GM12878 (cell line): ENCODE measurements around the gene PLPPR1. TPM values are rescaled to one million over a fixed set of nuclear protein-coding genes. Genes with fewer than 3 reads are reported as not detected.

ENCODE experiments used
- ATAC-seq: fragments of 200-7000 bp; cut with Tn5 transposase; 3 replicates; pipeline ENCODE4 v1.9.1; 2020; ENCODE audit warnings: mild to moderate bottlenecking, moderate library complexity
- BruUV-seq: library from RNA; stranded (reverse); fragments of 400-500 nt; replicated peaks from 2 replicates; lab custom pipeline; 2021; lab: Mats Ljungman, UMichigan
- CTCF ChIA-PET: fragments of 300-600 bp; sonication (Branson Sonifier 250); formaldehyde crosslinking; extraction: SDS; loops from one replicate; lab custom pipeline; 2021; ENCODE audit warnings: inconsistent platforms; lab: Yijun Ruan, JAX
- POLR2A ChIA-PET: fragments of 350-600 bp; formaldehyde crosslinking; extraction: SDS; loops from one replicate; lab custom pipeline; 2021; ENCODE audit warnings: inconsistent platforms; lab: Charles Lee
- RAD21 ChIA-PET: fragments of 300-600 bp; sonication (Branson Sonifier 250); formaldehyde crosslinking; loops from one replicate; lab custom pipeline; 2023; ENCODE audit warnings: antibody characterized with exemption; ENCODE audit not compliant: unreplicated experiment; lab: Charles Lee
- SMC1A ChIA-PET: fragments of 300-600 bp; sonication (Branson Sonifier 250); formaldehyde crosslinking; loops from one replicate; lab custom pipeline; 2023; ENCODE audit not compliant: unreplicated experiment, uncharacterized antibody; lab: Charles Lee
- DNase-seq: peaks from one replicate; pipeline ENCODE4 v3.0.0-alpha.2; 2011; ENCODE audit warnings: low read depth, low spot score
- FAIRE-seq: peaks from 3 replicates; lab custom pipeline; 2011; peaks lifted over from hg19 to GRCh38; lab: Jason Lieb, UNC
- H2AFZ ChIP-seq: 2 replicates; pipeline ENCODE4 v1.6.0; 2011; ENCODE audit warnings: low read depth, low read length, control low read depth; ENCODE audit not compliant: control insufficient read depth
- H3K27ac ChIP-seq: 2 replicates; pipeline ENCODE4 v1.5.1; 2011; ENCODE audit warnings: control low read depth; ENCODE audit not compliant: control insufficient read depth, insufficient read depth
- H3K27me3 ChIP-seq, 2 experiments: replicated peaks in 1 of 2; 2 replicates each; pipeline versions ENCODE4 v1.6.0 to v1.6.1; 2011; ENCODE audit warnings: low read length in 1 of 2; ENCODE audit not compliant: control insufficient read depth in 2 of 2, insufficient read depth in 2 of 2
- H3K36me3 ChIP-seq, 2 experiments: 2 replicates each; pipeline ENCODE4 v1.5.1; 2011; ENCODE audit warnings: low read length in 1 of 2; ENCODE audit not compliant: control insufficient read depth in 2 of 2, insufficient read depth in 2 of 2
- H3K4me1 ChIP-seq: 2 replicates; pipeline ENCODE4 v1.6.1; 2011; ENCODE audit warnings: mild to moderate bottlenecking, low read length, moderate library complexity, mixed read lengths; ENCODE audit not compliant: control insufficient read depth, insufficient read depth
- H3K4me2 ChIP-seq: 2 replicates; pipeline ENCODE4 v1.6.0; 2011; ENCODE audit warnings: control low read depth; ENCODE audit not compliant: control insufficient read depth, insufficient read depth
- H3K4me3 ChIP-seq: fragments of 200-600 bp; sonication (generic); 2 replicates; pipeline ENCODE4 v1.5.1; 2016
- H3K79me2 ChIP-seq: 2 replicates; pipeline ENCODE4 v1.6.0; 2011; ENCODE audit warnings: low read length; ENCODE audit not compliant: control insufficient read depth, insufficient read depth
- H3K9ac ChIP-seq: 2 replicates; pipeline ENCODE4 v1.8.0; 2011; ENCODE audit warnings: low read length, control low read depth, mixed read lengths; ENCODE audit not compliant: control insufficient read depth, insufficient read depth
- H3K9me3 ChIP-seq: replicated peaks from 3 replicates; pipeline ENCODE4 v1.5.1; 2011; ENCODE audit warnings: mild to moderate bottlenecking, low read length; ENCODE audit not compliant: control insufficient read depth, insufficient read depth
- H4K20me1 ChIP-seq: 2 replicates; pipeline ENCODE4 v1.6.0; 2011; ENCODE audit not compliant: control insufficient read depth, insufficient read depth
- KAT2A ChIP-seq: conservative IDR thresholded peaks from 2 replicates; pipeline ENCODE4 v1.6.1; 2011; ENCODE audit warnings: low read depth, low read length; ENCODE audit not compliant: control insufficient read depth
- MEF2B ChIP-seq: fragments of 450-650 bp; IDR thresholded peaks from 2 replicates; pipeline ENCODE4 v1.6.1; 2018; ENCODE audit warnings: mild to moderate bottlenecking, moderate library complexity; ENCODE audit not compliant: partially characterized antibody, poor library complexity, severe bottlenecking
- PAX5 ChIP-seq: IDR thresholded peaks from 2 replicates; pipeline ENCODE4 v1.6.1; 2011; ENCODE audit warnings: low read depth, low read length, borderline replicate concordance
- SIN3A ChIP-seq: IDR thresholded peaks from 2 replicates; pipeline ENCODE4 v1.6.1; 2012; ENCODE audit warnings: low read depth, low read length, improper control_type of control experiment
- TCF7 ChIP-seq: IDR thresholded peaks from 2 replicates; pipeline ENCODE4 v1.6.1; 2014; ENCODE audit warnings: antibody characterized with exemption, borderline replicate concordance
- ZBTB4 ChIP-seq: fragments of 450-650 bp; formaldehyde crosslinking; IDR thresholded peaks from 2 replicates; pipeline ENCODE4 v1.4.0; 2022; ENCODE audit warnings: mild to moderate bottlenecking, moderate library complexity
- whole genome bisulfite sequencing: methylation state at CpG from one replicate; pipeline ENCODE4 v1.1.6; 2016; ENCODE audit warnings: low lambda C conversion rate; ENCODE audit not compliant: insufficient replicate concordance, insufficient coverage; ENCODE audit errors: missing lambda C conversion rate; 5-methylcytosine and 5-hydroxymethylcytosine counted together
- in situ Hi-C: fragments of 300-500 bp; cut with MboI; formaldehyde crosslinking; loops from 9 replicates; pipeline ENCODE4 v1.14.3; 2018; ENCODE audit warnings: mixed read lengths
- intact Hi-C: fragments of 100-400 bp; cut with micrococcal nuclease; formaldehyde crosslinking; loops from one replicate; pipeline ENCODE4 v1.14.2; 2022; ENCODE audit not compliant: unreplicated experiment
- polyA plus RNA-seq, 11 experiments: library from polyadenylated mRNA; depleted of rRNA in 4 of 11; unstranded in 6 of 11; stranded (reverse) in 5 of 11; fragments of >200 nt; fragmentation: Nextera tagmentation in 4 of 11; fragmentation: Illumina TruSeq in 1 of 11; extraction: Ambion mirVana in 4 of 11; extraction: Trizol in 1 of 11; gene quantifications; 1 replicate in 1 of 11; 2 replicates in 10 of 11; pipeline versions ENCODE4 v1.2.1 to v1.2.3, GENCODE V29; 2011 to 2016; ENCODE audit warnings: inconsistent platforms in 2 of 11, missing spikeins in 2 of 11, low read depth in 1 of 11
- total RNA-seq, 4 experiments: library from RNA; depleted of rRNA in 3 of 4; stranded (reverse); fragments of >200 nt in 3 of 4; fragmentation: Illumina TruSeq in 1 of 4; extraction: Trizol in 1 of 4; gene quantifications; 2 replicates each; pipeline versions ENCODE4 v1.2.1 to v1.2.3, GENCODE V29; 2013 to 2021
- TF ChIP-seq, protein P1 (sequence below): IDR thresholded peaks from 2 replicates; pipeline ENCODE4 v1.6.1; 2011; ENCODE audit warnings: mild to moderate bottlenecking, low read depth, low read length, moderate library complexity; ENCODE audit not compliant: insufficient replicate concordance
- TF ChIP-seq, protein P2 (sequence below): IDR thresholded peaks from 2 replicates; pipeline ENCODE4 v1.6.1; 2012; ENCODE audit warnings: improper control_type of control experiment, low read depth, low read length; ENCODE audit not compliant: insufficient replicate concordance

The PLPPR1 gene
- total and polyA plus RNA-seq, 10 of the 15 experiments (the other 5 are each of a cell fraction or from before 2014, with no cell fraction given) = 0.69 TPM; not detected in 9

- no peak for TF ChIP-seq PAX5
- no peak for TF ChIP-seq TCF7
Observed at GRCh38 chr9:101047848-101048397, 19.4 kb downstream of the PLPPR1 start (continued).

- Histone ChIP-seq H2AFZ (no peak overlapping the region), H3K4me1 (no peaks in the 10 kb centered on the region), H3K9ac (no peak overlapping the region), H3K27ac (no peak overlapping the region), H3K36me3 (no peaks in the 10 kb centered on the region), H4K20me1 (no peaks in the 10 kb centered on the region), H3K4me2 (no peak overlapping the region), H3K79me2 (no peaks in the 10 kb centered on the region), H3K27me3 (no peaks in the 10 kb centered on the region), H3K4me3 (no peak overlapping the region), H3K9me3 (no peaks in the 10 kb centered on the region)
- RAD21 ChIA-PET = no interaction called here
- CTCF ChIA-PET = no interaction called here
- BruUV-seq = no TSS peak
- in situ Hi-C loops (no loop called here), intact Hi-C loops (no loop called here)
- no peak for DNase-seq
- FAIRE-seq = no peak
- SMC1A ChIA-PET = interaction anchor here (0.7 kb wide), 1 partner anchor 119 kb away, joined by 3 read pairs; no protein-coding TSS in a partner anchor
- TF ChIP-seq, protein P1, sequence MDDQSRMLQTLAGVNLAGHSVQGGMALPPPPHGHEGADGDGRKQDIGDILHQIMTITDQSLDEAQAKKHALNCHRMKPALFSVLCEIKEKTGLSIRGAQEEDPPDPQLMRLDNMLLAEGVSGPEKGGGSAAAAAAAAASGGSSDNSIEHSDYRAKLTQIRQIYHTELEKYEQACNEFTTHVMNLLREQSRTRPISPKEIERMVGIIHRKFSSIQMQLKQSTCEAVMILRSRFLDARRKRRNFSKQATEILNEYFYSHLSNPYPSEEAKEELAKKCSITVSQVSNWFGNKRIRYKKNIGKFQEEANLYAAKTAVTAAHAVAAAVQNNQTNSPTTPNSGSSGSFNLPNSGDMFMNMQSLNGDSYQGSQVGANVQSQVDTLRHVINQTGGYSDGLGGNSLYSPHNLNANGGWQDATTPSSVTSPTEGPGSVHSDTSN = no peak
- TF ChIP-seq ZBTB4 (CRISPR knock-in tag) (no peak), MEF2B (no peak), SIN3A (no peak), KAT2A (no peak)
- TF ChIP-seq, protein P2, sequence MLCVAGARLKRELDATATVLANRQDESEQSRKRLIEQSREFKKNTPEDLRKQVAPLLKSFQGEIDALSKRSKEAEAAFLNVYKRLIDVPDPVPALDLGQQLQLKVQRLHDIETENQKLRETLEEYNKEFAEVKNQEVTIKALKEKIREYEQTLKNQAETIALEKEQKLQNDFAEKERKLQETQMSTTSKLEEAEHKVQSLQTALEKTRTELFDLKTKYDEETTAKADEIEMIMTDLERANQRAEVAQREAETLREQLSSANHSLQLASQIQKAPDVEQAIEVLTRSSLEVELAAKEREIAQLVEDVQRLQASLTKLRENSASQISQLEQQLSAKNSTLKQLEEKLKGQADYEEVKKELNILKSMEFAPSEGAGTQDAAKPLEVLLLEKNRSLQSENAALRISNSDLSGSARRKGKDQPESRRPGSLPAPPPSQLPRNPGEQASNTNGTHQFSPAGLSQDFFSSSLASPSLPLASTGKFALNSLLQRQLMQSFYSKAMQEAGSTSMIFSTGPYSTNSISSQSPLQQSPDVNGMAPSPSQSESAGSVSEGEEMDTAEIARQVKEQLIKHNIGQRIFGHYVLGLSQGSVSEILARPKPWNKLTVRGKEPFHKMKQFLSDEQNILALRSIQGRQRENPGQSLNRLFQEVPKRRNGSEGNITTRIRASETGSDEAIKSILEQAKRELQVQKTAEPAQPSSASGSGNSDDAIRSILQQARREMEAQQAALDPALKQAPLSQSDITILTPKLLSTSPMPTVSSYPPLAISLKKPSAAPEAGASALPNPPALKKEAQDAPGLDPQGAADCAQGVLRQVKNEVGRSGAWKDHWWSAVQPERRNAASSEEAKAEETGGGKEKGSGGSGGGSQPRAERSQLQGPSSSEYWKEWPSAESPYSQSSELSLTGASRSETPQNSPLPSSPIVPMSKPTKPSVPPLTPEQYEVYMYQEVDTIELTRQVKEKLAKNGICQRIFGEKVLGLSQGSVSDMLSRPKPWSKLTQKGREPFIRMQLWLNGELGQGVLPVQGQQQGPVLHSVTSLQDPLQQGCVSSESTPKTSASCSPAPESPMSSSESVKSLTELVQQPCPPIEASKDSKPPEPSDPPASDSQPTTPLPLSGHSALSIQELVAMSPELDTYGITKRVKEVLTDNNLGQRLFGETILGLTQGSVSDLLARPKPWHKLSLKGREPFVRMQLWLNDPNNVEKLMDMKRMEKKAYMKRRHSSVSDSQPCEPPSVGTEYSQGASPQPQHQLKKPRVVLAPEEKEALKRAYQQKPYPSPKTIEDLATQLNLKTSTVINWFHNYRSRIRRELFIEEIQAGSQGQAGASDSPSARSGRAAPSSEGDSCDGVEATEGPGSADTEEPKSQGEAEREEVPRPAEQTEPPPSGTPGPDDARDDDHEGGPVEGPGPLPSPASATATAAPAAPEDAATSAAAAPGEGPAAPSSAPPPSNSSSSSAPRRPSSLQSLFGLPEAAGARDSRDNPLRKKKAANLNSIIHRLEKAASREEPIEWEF = no peak
- 0% methylated on average over 3 of the region's 3 CpGs for WGBS
- ATAC-seq = no peak
- POLR2A ChIA-PET = no interaction called here
Observed at GRCh38 chr9:101050650-101051049, 22.1 kb downstream of the PLPPR1 start.
